ENCODE data around the gene PIEZO2.

DNA sequence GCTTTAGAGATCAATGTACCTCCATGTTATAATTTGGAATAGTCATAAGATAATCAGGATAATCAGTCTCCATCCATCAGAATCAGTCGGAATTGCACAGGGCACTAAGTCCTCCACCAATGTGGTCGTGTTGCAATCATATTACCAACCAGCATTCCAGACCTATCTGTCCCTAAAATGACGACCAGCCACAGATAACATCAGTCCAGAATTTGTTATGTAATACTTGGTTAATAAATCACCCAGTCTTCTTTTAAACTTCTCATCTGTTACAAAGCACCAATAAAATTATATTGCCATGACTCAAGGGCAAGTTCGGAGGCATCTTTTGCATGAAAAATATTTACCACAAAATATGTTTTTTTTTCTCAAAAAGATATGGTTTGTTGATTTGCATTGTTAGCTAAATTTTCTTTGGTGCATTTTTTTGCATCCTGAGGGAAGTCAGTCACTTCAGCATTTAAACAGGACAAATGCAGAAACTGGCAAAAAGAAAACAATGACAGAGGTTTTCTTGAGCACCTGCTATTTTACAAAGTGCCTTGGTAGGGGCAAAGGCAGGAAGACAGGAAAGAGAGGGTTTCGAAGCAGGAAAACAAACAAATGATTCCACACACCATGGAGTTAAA, 29.3 kb downstream of the PIEZO2 start:
- no peak for TF ChIP-seq POLR2A (IDR thresholded peaks at IDR 0.05)
- TF ChIP-seq, protein P1, sequence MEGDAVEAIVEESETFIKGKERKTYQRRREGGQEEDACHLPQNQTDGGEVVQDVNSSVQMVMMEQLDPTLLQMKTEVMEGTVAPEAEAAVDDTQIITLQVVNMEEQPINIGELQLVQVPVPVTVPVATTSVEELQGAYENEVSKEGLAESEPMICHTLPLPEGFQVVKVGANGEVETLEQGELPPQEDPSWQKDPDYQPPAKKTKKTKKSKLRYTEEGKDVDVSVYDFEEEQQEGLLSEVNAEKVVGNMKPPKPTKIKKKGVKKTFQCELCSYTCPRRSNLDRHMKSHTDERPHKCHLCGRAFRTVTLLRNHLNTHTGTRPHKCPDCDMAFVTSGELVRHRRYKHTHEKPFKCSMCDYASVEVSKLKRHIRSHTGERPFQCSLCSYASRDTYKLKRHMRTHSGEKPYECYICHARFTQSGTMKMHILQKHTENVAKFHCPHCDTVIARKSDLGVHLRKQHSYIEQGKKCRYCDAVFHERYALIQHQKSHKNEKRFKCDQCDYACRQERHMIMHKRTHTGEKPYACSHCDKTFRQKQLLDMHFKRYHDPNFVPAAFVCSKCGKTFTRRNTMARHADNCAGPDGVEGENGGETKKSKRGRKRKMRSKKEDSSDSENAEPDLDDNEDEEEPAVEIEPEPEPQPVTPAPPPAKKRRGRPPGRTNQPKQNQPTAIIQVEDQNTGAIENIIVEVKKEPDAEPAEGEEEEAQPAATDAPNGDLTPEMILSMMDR (IDR thresholded peaks at IDR 0.05 in 4 of 5, conservative IDR thresholded peaks at IDR 0.05 in 1 of 5) = no peak
